ACC112 (cell line): ENCODE measurements around the gene OR1L1.

Experiments used
- H2AFZ ChIP-seq: fragments of 200-600 bp; sonication (generic); one replicate; pipeline ENCODE4 v1.6.0; 2017; ENCODE audit warnings: antibody characterized with exemption, low read length; ENCODE audit not compliant: unreplicated experiment
- H3K27ac ChIP-seq: fragments of 200-600 bp; sonication (generic); 2 replicates; pipeline ENCODE4 v1.5.1; 2014; ENCODE audit warnings: low read depth, mild to moderate bottlenecking, antibody characterized with exemption, low read length, moderate library complexity
- H3K27me3 ChIP-seq: fragments of 200-600 bp; sonication (generic); 2 replicates; pipeline ENCODE4 v1.6.1; 2014; ENCODE audit warnings: mild to moderate bottlenecking, antibody characterized with exemption, low read length, moderate library complexity, mixed read lengths; ENCODE audit not compliant: insufficient read depth
- H3K36me3 ChIP-seq: fragments of 200-600 bp; sonication (generic); 2 replicates; pipeline ENCODE4 v1.6.1; 2016; ENCODE audit warnings: mild to moderate bottlenecking, antibody characterized with exemption, low read length, moderate library complexity, mixed read lengths; ENCODE audit not compliant: insufficient read depth
- H3K4me1 ChIP-seq: fragments of 200-600 bp; sonication (generic); one replicate; pipeline ENCODE4 v1.6.1; 2016; ENCODE audit warnings: low read length, mixed read lengths; ENCODE audit not compliant: insufficient read depth, unreplicated experiment, control insufficient read depth
- H3K4me3 ChIP-seq: fragments of 200-600 bp; sonication (generic); 2 replicates; pipeline ENCODE4 v1.5.1; 2014; ENCODE audit warnings: mild to moderate bottlenecking, low read depth, low read length
- H3K79me2 ChIP-seq: fragments of 200-600 bp; sonication (generic); one replicate; pipeline ENCODE4 v1.6.0; 2016; ENCODE audit warnings: low read length; ENCODE audit not compliant: control insufficient read depth, unreplicated experiment, insufficient read depth

Gene OR1L1, protein sequence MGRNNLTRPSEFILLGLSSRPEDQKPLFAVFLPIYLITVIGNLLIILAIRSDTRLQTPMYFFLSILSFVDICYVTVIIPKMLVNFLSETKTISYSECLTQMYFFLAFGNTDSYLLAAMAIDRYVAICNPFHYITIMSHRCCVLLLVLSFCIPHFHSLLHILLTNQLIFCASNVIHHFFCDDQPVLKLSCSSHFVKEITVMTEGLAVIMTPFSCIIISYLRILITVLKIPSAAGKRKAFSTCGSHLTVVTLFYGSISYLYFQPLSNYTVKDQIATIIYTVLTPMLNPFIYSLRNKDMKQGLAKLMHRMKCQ

DNA sequence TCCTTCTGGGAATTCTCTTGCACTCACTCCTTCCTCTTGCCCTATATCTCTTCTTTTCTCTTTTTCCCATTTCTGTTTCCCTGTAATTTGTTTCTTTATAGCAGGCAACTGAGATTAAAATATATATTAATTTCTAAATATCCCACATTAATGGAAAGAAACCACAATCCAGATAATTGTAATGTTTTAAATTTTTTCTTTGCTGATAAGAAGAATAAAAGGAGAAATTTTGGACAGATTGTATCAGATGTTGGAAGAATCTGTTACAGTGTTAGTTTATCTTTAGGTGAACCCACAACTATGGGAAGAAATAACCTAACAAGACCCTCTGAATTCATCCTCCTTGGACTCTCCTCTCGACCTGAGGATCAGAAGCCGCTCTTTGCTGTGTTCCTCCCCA is at the start of gene OR1L1:
Gene OR1L1 (plus strand): TSS at position 301 of the 400 bp plus-strand sequence. CDS start 0 bp downstream, at position 301.
- H3K27me3 ChIP-seq, result peaks cover 16% of the 10 kb centered on the region; the same call in 1 of the 2 replicates
- no peaks in the 10 kb centered on the region for H3K36me3 ChIP-seq
- no peak within 1 kb of the TSS for H2AFZ ChIP-seq
- H3K4me1 ChIP-seq, result no peaks in the 10 kb centered on the region
- H3K4me3 ChIP-seq, result no peak within 1 kb of the TSS
- no peaks in the 10 kb centered on the region for H3K79me2 ChIP-seq
- H3K27ac ChIP-seq, result no peak within 1 kb of the TSS

DNA sequence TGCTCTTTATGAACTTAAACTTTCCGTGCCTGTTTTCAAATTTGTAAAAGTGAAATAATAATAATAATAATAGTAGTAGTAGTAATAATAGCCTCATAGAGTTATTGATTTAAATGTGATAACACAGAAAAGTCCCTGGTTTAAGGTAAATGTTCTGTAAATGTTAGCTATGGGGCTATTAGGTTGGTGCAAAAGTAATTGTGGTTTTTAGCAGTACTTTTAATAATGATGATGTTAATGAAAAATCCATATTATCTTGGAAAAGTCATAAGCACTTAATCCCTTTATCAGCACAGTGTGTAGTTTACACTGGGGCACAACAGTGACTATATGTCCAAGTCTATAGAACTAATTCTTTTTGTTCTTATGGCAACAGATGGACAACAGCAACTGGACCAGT is 47.2 kb upstream of the OR1L1 start, which contains the start of gene OR1Q1:
Gene OR1Q1 (plus strand): TSS at position 377 of the 400 bp plus-strand sequence. CDS start 0 bp downstream, at position 377.
- H3K27ac ChIP-seq, result no peak within 1 kb of the TSS
- peaks cover 24% of the 10 kb centered on the region for H3K27me3 ChIP-seq
- no peak within 1 kb of the TSS for H2AFZ ChIP-seq
- H3K4me3 ChIP-seq, result no peak within 1 kb of the TSS
- no peaks in the 10 kb centered on the region for H3K4me1 ChIP-seq
- no peaks in the 10 kb centered on the region for H3K79me2 ChIP-seq
- H3K36me3 ChIP-seq, result no peaks in the 10 kb centered on the region

DNA sequence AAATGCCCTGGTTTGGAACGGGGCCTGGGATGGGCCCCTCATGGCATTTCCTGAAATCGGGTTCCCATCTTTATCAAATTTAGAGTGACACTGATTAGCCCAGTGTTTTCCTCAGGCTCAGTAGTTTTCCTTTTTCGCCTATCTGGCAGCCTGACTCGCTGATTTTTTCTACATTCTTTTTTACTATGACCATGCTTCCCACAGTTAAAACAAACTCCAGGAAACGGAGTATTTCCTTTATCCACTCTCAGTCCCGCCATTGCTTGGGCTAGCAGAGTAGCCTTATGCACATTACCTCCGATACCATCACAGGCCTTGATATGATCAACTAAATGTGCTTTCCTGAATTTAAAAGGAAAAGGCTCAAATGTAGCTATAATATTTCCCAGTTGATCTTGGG is 41.5 kb upstream of the OR1L1 start:
- no peaks in the 10 kb centered on the region for H3K36me3 ChIP-seq
- H3K4me3 ChIP-seq, result no peak overlapping the region
- 0 out of 2 replicates have a peak, but pooled peaks cover 4% of the 10 kb centered on the region for H3K27me3 ChIP-seq
- no peaks in the 10 kb centered on the region for H3K4me1 ChIP-seq
- H3K27ac ChIP-seq, result no peak overlapping the region
- no peaks in the 10 kb centered on the region for H3K79me2 ChIP-seq
- no peak overlapping the region for H2AFZ ChIP-seq

DNA sequence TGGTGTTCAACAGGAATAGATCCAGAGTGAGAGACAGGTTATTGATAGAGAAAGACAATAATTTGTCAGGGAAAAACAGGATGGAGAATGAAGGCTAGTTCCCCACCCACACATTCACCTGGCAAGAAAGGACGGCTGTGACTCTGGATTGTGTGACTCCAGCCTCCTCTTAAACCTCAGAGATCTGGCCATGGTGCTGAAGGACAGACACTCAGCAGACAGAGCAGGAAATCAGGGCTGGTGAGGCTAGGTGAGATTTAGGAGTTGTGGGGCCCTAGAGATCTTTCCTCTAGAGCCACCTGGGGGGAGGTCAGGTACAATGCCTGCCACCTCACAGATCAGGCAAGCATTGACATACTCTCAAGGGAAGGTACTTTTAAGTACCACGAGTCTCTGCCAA is 19.3 kb upstream of the OR1L1 start:
- Histone ChIP-seq H2AFZ (no peak overlapping the region), H3K27me3 (0 out of 2 replicates have a peak, but pooled peaks cover 4% of the 10 kb centered on the region), H3K79me2 (no peaks in the 10 kb centered on the region), H3K36me3 (no peaks in the 10 kb centered on the region), H3K4me3 (no peak overlapping the region), H3K27ac (no peak overlapping the region), H3K4me1 (no peaks in the 10 kb centered on the region)

DNA sequence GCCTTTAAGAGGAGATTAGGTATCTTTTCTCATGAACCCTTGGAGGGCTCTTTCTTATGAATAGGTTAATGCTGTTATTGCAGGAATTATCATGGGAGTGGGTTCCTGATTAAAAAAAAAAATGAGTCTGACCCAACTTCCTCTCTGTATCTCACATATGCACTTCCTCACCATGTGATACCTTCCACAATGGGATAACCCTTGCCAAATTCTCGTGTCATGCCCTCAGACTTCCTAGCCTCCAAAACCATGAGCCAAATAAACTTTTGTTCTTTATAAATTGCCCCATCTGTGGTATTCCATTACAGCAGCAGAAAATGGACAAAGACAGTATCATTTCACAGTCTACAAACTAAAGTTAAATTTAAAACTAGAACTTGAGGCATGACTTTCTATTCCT is 5.1 kb upstream of the OR1L1 start:
- H3K4me1 ChIP-seq, result no peaks in the 10 kb centered on the region
- H3K27me3 ChIP-seq, result peaks cover 4% of the 10 kb centered on the region; the same call in 1 of the 2 replicates
- no peak overlapping the region for H3K27ac ChIP-seq
- no peaks in the 10 kb centered on the region for H3K36me3 ChIP-seq
- H3K79me2 ChIP-seq, result no peaks in the 10 kb centered on the region
- no peak overlapping the region for H3K4me3 ChIP-seq
- H2AFZ ChIP-seq, result no peak overlapping the region

DNA sequence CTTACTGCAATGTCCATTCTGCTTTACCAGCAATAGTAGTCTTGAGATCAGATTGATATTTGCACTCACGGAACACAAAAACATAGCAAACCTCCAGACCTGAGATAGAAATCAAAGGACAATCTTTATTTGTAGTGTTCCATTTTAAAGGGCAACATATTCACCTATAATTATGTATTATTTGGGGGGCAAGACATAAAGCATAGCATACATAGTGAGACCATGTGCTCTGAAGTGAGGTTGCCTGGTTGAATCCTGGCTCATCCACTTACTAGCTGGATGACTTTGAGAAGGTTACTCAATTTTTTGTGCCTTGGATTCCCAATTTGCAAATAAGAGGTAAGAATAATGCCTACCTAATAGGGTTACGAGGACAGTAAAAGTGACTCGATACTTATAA is 4.0 kb upstream of the OR1L1 start, which contains the start of gene OR1B1:
Gene OR1B1 (minus strand): TSS at position 101 of the 400 bp plus-strand sequence.
- no peak within 1 kb of the TSS for H3K4me3 ChIP-seq
- H2AFZ ChIP-seq, result no peak within 1 kb of the TSS
- no peaks in the 10 kb centered on the region for H3K79me2 ChIP-seq
- no peak within 1 kb of the TSS for H3K27ac ChIP-seq
- H3K36me3 ChIP-seq, result no peaks in the 10 kb centered on the region
- H3K27me3 ChIP-seq, result peaks cover 13% of the 10 kb centered on the region; the same call in 1 of the 2 replicates
- no peaks in the 10 kb centered on the region for H3K4me1 ChIP-seq

DNA sequence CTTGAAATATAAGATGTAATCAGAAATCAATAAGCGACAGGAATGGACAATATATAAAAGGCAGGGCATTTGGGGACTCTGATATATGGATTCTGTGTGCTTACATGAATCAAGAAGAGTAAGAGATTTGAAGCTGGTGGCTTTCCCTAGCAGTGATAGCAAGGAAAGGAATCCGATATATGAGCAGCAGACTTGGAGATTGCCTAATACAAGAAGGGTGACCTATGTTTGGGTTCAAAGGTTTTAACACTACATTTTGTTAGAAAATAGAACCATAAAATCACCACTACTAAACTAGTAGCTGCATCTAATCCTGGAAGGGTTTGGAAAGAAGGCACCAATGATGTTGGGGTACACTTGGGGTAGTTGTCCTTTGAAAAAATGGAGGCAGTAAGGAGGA is 11.0 kb downstream of the OR1L1 start:
- H3K36me3 ChIP-seq, result no peaks in the 10 kb centered on the region
- no peaks in the 10 kb centered on the region for H3K79me2 ChIP-seq
- H3K27ac ChIP-seq, result no peak overlapping the region
- H3K27me3 ChIP-seq, result peaks cover 35% of the 10 kb centered on the region
- no peak overlapping the region for H2AFZ ChIP-seq
- no peak overlapping the region for H3K4me3 ChIP-seq
- H3K4me1 ChIP-seq, result no peaks in the 10 kb centered on the region

DNA sequence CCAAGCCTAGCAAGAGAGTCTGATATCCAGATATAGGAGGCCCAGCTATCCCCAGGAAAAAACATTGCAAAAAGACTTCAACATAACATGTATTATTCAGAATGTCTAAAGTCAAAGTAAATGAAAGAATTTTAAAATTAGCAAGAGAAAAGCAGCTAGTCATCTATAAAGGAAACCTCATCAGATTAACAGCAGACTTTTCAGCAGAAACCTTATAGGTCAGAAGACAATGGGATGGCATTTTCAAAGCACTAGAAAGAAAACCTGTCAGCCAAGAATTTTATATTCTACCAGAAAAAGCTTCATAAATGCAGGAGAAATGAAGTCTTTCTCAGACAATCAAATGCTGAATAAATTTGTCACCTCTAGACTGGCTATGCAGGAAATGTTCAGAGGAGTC is 23.3 kb downstream of the OR1L1 start:
- no peaks in the 10 kb centered on the region for H3K4me1 ChIP-seq
- H3K27me3 ChIP-seq, result no peaks in the 10 kb centered on the region; the same call in 1 of the 2 replicates
- no peaks in the 10 kb centered on the region for H3K36me3 ChIP-seq
- no peak overlapping the region for H3K4me3 ChIP-seq
- H2AFZ ChIP-seq, result no peak overlapping the region
- H3K79me2 ChIP-seq, result no peaks in the 10 kb centered on the region
- no peak overlapping the region for H3K27ac ChIP-seq

DNA sequence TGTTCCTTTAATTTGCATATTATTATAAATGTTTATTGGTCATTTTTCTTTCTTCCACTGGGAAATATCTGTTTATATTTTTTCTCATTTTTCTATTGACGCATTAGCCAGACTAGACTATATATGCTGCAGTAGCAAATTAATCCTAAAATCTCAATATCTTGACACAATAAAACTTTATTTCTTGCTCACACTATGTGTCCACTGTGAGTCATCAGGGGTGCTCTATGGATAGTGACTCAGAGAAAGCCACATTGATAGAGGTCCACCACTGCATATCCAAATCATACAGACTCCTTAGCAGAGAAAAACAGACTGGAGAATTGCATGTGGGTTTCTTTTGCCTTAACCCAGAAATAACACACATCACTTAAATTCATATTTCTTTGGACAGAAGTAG is 34.2 kb downstream of the OR1L1 start:
- H3K27ac ChIP-seq, result no peak overlapping the region
- no peaks in the 10 kb centered on the region for H3K36me3 ChIP-seq
- no peak overlapping the region for H2AFZ ChIP-seq
- no peaks in the 10 kb centered on the region for H3K4me1 ChIP-seq
- H3K79me2 ChIP-seq, result no peaks in the 10 kb centered on the region
- H3K27me3 ChIP-seq, result peaks cover 3% of the 10 kb centered on the region
- H3K4me3 ChIP-seq, result no peak overlapping the region
